HG03521 (cell line): ENCODE data around the gene SH3GL2.
A peak's percentile ranks its signal among the peaks of the same experiment; 100 is the strongest.

Experiments used
- ATAC-seq: cut with Tn5 transposase; IDR thresholded peaks from one replicate; pipeline ENCODE4 v1.9.1; 2021; ENCODE audit warnings: mild to moderate bottlenecking, moderate library complexity; ENCODE audit not compliant: unreplicated experiment

The SH3GL2 gene

DNA sequence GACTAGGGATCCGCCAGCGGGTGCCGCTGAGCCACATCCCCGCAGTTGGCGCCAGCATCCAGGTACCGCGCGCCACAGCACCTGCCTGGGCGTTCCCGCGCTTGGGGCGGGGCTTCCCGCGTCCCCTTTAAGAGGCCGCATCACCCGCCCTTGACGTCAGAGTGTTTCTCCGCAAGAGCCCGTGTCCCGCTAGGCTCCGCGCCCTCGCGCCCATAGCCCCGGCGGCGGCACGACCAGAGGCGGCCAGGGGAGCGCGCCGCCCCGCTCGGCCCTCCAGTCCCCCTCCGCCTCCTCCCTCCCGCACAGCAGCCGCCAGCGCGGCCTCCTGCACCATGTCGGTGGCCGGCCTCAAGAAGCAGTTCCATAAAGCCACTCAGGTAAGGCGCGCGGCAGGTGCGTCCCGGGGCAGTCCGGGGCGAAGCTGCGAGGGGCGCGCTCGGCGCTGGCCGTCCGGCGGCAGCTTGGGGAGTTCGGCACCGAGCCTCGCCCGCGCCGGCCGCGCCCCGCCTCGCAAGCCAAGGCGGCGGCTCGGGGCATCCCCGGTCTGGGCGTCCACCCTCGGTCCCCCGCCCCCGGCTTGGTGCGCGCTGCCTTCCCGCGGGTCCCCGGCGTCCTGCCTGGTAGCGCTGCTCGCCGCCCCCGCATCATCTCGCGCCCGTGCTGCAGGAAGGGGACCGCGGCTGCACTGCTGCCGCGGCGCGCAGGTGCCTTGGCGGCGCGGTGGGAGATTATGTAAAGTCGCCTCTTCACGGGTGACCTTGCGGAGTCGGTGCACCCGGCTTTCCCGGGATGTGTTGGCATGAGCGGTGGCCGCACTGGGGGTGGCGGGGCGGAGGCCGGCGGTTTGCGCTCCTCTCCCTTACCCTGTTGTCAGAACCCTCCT is at the start of gene SH3GL2:
Gene SH3GL2, plus strand, starts transcription at position 156 of the 883 bp plus-strand sequence.
- peak; percentile 73 for ATAC-seq

DNA sequence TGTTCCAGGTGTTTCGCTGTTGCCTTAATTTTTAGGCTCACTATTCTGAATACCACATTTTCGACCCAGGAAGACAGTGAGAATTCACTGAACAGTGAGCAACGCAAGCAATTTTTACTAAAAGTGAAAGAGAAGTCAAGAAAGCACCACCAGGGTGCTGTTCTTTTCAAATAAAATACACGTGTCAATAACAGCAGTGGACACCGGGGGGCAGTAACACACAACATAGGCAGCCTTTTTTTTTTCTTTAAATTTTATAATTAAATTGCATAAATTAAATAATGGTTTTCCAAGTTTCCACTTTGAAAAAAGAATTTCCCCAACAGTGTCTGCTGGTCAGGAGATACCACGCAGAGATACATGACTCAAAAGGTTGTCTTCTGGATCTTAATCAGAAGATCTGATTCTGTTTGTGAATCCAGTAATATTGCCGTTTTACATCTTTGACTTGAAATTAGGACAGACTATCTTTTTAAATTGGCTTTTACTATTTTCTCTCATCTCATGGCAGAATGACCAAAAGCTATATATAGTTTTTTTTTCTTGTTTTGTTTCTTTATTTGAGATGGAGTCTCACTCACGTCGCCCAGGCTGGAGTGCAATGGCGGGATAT is 47.1 kb upstream of the SH3GL2 start:
- ATAC-seq: peak; percentile 87

DNA sequence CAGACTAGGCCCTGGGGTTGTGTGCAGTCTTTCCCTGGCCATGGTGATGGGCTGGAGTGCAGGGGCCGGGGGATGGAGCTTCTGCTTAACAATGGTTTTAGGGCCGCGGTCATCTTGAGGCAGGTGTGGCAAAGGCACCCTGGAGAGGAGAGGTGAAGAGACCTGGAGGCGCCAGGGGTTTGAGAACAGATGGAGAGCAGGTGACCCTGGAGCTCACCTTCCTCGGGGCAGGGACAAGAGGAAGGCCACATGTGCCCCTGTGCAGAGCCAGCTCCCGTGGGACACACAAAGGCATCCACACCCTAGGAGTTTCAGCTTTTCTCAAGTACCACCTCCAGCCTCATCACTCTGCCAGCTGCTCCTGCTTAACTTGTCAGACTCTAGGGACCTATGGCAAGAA is 46.4 kb upstream of the SH3GL2 start:
- ATAC-seq: no peak

DNA sequence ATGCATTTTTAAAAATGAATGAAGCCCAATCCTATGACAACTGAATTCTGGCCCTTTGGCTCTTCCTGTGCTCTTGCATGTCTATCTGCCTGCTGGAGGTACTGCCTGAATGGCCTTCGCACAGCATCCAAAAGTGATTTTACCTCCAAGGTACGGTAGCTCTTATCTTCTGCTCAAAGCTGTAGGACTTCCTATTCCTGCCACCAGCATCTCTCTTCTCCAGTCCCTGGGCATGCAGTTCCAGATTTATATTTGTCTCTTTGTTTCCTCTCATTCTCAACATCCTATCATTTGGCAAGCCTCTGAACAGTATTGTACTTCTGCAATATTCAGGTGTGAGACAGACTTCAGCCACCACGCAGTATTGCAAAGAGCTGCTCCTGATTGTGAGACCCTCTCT is 43.7 kb upstream of the SH3GL2 start:
- no peak for ATAC-seq

DNA sequence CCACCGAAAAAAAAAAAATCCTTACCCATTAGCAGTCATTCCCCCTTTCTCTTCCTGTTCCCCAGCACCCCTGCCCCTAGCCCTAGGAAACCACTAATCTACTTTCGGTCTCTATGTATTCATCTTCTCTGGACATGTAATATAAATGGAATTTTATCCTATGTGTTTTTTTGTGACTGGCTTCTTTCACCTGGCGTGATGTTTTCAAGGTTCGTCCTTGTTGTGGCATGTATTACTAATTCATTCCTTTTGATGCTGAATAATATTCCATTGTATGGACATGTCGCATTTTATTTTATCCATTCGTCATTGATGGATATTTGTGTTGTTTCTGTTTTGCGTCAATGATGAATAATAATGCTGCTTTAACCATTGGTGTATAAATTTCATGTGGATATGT is 42.8 kb upstream of the SH3GL2 start:
- ATAC-seq: no peak

DNA sequence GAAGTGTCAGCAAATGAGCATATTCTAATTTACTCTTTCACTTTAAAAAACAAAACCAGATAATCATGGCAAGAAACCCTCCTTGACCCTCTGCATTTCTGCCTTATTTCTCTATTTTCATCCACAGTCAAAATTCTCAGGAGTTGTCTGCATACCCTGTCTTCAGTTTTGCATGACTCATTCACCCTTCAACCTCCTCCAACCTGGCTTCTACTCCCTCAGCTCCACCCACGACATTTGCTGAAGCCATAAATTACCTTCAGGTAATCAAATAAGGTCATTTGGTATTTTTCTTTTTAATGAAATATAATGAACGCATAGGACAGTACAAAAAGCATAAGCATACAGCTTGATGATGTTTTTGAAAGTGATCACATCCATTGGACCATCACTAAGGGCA is 27.8 kb upstream of the SH3GL2 start:
- no peak for ATAC-seq

DNA sequence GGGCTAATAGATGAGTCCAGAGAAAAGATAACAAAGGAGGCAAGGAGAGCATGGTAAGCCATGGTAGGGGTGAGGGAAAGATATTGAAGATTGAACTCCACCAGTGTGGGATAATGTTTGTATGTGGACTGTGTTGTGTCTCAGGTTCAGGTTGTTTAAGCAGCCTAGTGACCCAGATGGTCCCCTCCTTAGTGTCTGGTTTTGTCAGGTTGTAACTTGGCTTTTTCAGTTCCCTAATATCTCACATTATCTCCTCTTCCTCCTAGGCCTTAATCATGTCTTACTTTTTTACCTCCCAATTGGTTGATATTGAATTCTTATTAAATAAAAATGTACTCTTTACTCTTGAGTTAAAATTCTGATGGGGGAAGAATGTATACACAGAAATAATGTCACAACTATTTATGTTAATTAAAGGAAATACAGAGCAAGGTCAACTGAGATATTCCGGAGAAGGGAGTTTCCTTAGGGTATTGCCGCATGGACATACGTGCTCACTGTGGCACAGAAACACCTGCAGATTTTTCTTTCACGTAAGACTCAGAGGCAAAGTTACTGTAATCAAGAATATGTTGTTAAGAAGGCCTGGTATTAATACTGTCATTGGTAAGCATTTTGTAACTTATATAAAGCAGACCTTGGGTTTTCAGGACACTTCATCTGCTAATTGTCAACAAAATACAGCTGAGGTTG is 23.4 kb upstream of the SH3GL2 start:
- ATAC-seq: no peak

DNA sequence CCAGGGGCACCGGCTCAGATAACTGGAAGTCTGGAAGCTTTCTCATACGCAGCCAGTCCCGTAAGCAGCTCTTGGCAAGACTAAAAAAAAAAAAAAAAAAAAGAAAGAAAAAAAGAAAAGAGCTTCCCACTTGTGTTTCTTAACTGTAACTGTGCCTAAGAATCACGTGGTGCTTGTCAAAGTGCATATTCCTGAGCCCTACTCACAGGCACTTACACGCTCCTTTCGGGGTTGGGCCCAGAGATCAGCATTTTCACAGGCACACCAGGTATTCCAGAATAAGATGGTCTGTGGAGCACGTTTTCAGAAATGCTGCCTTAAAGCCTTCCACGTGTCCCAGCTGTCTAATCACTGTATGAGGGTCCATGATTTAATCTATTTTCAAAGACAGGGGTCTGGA is 22.6 kb upstream of the SH3GL2 start:
- no peak for ATAC-seq

DNA sequence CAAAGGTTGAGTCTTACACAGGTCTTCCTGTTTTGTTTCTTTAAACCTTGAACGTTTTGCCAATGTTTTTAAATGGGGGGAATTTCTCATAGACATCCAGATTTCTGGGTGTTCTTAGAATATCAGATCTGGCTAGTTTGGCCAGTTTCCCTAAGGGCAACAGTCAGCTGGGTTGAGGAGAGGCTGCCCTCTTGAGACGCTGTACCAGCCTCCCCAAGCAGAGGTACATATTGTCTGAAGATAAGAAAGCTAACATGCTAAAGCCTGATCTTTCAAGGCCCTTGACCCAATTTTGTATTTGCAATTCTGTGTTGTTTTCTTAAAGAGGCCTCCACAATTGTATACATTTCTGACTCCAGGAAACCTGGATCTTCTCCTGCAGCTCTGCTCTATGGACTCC is 21.9 kb upstream of the SH3GL2 start:
- ATAC-seq: no peak

DNA sequence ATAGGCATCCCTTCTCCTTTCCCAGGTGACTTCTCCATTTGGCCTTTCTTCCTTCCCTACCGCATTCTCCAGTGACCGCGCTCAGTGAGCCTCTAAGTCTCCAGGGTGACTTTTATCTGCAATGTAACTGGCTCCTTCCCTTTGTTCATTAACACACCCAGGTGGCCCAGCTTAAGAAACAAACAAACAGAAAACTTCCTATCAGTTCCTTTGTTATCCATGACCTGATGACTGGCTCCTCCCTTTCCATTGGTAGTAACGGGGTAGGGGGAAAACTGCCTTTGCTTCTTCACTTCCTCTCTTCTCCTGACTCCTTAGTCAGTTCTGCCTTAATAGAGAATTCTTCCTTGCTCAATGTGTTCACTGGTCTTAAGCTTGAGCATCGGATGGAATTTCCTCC is 7.0 kb upstream of the SH3GL2 start:
- no peak for ATAC-seq

DNA sequence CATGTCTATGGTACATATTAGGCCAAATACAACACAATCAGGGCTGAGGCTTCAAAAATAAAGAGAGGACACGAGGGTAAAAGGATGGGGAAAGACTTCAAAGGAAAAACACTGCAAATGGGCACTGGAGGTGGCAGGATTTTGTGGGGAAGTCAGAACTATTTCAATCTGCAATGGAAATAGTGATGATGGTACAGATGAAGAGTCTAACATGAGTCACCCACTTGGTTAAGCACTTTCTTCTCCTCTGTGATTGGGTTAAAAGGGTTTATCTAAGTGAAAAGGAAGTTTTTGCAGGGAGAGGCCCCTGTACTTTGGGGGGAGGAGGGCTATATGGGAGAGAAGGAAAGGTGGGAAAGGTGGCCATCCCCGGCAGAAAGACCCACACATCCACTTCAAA is 4.5 kb upstream of the SH3GL2 start:
- ATAC-seq: no peak

DNA sequence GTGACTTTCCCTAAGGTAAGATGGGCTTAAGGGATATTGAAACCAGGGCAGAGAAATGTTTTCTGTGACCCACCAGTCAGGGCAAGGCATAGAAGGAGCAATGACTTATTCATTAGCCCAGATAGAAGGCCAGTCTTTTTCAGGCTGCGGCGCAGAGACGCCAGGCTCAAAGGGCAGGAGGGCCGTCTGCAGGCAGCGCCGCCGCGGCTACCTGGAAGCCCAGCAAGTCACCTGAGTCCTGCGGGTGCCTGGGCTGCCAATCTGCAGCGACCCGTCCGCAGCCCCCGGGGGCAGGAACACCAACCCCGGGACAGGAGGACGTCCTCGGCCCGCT is 322 bp upstream of the SH3GL2 start:
- ATAC-seq: no peak

DNA sequence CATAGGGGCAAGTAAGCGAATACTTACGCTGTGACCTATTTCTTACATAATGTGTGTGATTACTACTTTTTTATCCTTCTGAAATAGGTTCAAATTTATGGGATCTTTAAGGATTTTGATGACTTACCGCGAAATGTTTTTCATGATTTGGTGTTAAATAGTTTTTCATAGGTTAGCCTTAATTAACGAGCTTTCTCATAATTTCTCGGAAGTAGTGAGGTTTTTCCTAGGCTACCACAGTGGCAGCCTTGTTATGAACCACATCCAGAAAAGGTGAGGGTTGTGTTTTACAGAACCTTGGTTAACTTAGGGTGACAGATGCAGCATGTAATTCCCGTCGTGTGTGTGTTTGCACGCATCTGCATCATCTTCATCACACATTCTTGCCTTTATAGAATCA is 1.3 kb downstream of the SH3GL2 start:
- ATAC-seq: no peak

DNA sequence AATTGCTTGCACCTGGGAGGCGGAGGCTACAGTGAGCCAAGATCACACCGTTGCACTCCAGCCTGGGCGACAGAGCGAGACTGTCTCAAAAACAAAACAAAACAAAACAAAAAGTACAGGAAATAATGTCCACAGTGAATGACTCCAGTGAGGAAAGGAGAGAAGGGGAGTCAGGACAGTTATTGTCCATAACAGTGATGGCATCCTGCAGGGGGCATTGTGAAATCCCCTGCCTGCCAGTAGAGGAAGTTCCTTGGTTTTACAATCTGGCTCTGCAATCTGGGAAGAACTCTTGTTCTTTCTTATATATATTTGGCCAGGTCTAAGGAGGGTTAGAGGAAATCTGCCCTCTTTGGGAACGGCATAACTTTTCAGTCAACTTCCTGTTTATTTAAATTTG is 8.2 kb downstream of the SH3GL2 start:
- no peak for ATAC-seq

DNA sequence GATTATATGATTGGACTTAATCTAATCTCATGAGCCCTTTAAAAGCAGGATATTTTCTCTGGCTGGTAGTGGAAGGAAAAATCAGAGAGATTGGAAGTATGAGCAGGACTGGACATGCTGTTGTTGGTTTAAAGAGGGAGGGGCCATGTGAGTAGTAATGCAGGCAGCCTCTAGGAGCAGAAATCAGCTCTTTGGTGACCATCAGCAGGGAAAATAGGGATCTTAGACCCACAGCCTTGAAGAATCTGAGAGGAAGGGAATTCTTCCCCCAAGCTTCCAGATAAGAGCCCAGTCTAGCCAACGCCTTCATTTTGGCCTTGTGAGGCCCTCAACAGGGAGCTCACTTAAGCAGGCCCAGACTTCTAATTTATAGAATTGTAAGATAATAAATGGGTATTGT is 9.5 kb downstream of the SH3GL2 start:
- no peak for ATAC-seq

DNA sequence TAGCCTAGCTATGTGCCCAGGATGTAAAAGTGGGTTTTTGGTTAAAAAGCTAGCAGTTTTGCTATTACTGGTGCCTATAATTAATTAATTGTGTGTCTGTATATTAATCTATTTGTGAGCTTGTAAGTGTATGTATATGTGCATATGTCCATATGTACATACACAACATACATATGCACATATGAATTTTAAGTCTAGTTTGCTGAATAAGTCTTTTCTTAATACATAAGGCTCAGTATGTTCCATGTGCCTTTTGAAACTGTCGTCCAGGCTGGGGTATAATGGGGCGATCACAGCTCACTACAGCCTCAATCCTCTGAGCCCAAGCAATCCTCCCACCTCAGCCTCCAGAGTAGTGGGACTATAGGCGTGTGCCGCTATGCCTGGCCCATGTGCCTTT is 10.1 kb downstream of the SH3GL2 start:
- ATAC-seq: no peak

DNA sequence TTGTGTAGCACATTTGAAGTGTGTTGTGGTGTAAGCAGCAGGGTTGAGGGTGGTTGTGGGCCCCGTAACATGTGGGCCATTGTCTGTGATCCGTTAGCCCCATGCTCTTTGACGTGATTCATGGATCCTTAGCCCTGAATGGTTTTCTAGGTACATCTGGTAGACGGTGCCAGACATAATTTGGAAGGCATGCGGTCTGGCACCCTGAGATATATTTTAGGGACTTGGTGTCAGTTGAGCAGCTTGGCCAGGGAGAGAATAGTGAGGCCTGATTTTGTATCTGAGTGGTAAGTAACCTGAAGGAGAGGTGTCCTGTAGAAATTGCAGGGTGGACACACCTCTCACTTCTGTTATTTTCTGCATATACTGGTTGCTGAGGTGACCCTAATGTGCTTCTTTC is 10.9 kb downstream of the SH3GL2 start:
- ATAC-seq: no peak

DNA sequence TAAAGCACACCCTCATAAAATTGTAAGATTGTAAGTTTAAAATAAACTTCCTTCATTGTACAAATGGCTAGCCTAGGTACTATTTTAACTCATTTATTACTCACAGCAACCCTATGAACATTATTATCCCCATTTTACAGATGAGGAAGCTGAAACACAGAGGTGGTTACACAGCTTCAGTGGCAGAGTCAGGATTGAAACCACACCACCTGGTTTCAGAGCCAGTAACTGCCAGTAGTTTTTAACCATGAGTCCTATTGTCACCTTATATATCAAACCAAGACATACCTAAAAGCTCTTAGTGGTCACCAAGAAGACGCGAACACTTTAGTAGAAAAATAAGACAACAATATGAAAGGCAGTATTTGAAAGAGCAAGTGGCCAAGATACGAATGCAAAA is 16.1 kb downstream of the SH3GL2 start:
- no peak for ATAC-seq

DNA sequence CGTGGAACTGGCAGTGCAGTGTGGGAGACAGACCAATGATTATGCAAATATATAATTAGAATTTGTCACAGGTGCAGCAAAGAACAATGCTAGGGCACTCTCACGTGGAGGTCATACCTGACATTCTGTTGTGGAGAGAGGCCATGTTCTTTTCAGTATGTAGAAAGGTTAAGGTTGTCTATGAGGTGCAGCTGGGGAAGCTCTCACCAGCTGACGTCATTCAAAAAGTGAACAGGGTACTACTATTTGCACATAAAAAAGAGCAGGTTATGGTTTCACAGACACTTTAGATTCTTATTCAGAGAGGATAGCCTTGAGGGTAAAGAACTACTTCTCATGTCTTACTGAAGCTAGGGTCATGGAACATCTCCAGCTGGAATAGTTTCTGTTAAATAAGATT is 19.1 kb downstream of the SH3GL2 start:
- ATAC-seq: no peak

DNA sequence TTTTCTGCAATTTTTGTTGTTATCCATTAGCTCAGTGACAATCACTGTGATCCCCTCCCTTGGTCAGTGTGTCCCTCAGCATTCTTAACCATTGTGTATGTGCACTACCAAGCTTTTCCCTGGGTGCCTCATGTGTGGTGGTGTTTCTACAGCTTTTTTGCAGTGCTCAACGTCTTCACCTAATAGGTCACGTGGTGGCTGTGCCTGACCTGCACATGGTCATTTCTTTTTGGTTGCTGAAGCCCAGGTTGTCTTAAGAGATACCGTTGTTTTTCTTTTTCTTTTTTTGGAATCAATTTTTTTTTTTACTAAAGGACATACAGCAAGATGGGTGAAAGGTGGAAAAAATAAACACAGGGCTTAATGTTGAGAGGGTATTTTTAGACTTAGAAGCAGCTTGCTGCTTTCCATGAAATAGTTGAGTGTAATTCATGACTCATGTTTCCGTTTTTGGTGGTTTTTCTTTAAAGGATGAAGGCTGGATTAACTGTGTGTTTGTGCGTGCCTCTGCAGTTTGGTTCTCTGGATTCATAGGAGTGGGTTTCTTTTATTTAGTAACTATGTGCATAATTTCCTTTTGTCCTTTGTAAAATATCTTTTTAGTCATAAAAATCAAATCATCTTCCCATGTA is 22.2 kb downstream of the SH3GL2 start:
- ATAC-seq: no peak

DNA sequence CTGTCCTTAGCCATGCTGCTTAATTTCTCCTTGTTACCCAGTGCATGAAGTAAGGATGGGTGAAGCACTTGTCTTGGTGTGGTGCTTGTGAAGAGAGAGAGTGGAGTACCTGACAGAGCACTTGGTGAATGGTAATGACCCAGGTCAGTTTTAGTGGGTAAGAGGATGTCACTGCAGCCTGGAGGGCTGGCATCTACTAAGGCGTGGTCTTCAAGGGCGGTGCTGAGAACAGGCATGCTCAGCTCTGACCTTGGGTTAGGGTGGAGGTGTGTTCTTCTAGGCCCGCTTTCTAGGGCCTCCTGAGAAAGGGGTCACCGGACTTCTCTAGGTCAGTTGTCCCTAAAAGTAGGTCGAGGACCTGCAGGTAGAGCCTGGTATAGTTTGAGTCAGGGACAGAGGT is 25.7 kb downstream of the SH3GL2 start:
- ATAC-seq: no peak
